ENCODE results near the gene SLC25A5. TPM values are rescaled to one million over a fixed set of nuclear protein-coding genes. Genes with fewer than 3 reads are reported as not detected.
"Not testable (repeated sequence)": the region's sequence is repeated elsewhere in the genome, so short reads cannot be mapped to it uniquely, and the experiment has no call there.

Gene SLC25A5
- total RNA-seq, 1 experiment from 2014 or later = 454 TPM

GRCh38 chrX:119503484-119503861, 35.2 kb downstream of the SLC25A5 start:
- Mint-ChIP-seq H3K9me3 (peaks cover 52 to 69% of the 10 kb centered on the region in 2 experiments), H3K27ac (no peak overlapping the region), H3K4me1 (peaks cover 0 to 7% of the 10 kb centered on the region in 2 experiments; a peak in 3 of 4 replicates), H3K36me3 (ENCODE audit: insufficient read depth in 1 of 3, low read depth in 3 of 3) (peaks cover 0 to 7% (median 1%) of the 10 kb centered on the region in 3 experiments; a peak in 4 of 7 replicates), H3K27me3 (ENCODE audit: low read depth) (no peaks in the 10 kb centered on the region), H3K4me3 (no peak overlapping the region)
- no peaks in the 10 kb centered on the region for H3K23me2 ChIP-seq (ENCODE audit: insufficient read length, low read depth, low read length, poor library complexity, severe bottlenecking)
- no peak overlapping the region for H2AK5ac ChIP-seq (ENCODE audit: insufficient read length, low read length)
- no peaks in the 10 kb centered on the region for H3K79me1 ChIP-seq (ENCODE audit: insufficient read depth, low read depth, low read length, poor library complexity, severe bottlenecking)
- no peak overlapping the region for H3K4me2 ChIP-seq (ENCODE audit: insufficient read depth, insufficient read length, low read length)
- H3K18ac ChIP-seq (ENCODE audit: insufficient read length, low read depth, low read length) = no peak overlapping the region
- no peaks in the 10 kb centered on the region for H3K27me3 ChIP-seq (ENCODE audit: insufficient read depth, low read length)
- WGBS (ENCODE audit: extremely low coverage, insufficient read length, low lambda C conversion rate) = no CpG with 5 or more reads among the region's 2 CpGs
- H3T11ph ChIP-seq (ENCODE audit: low read length) = no peak overlapping the region
- H3K27ac ChIP-seq (ENCODE audit: insufficient read length, low read depth, low read length) = no peak overlapping the region
- H3K9ac ChIP-seq (ENCODE audit: extremely low read depth, insufficient read length, low read length) = no peak overlapping the region
- H2BK5ac ChIP-seq (ENCODE audit: insufficient read length, low read length) = no peak overlapping the region
- no peak overlapping the region for H2AFZ ChIP-seq (ENCODE audit: low read length)
- no peak overlapping the region for H2BK120ac ChIP-seq (ENCODE audit: low read depth, low read length, poor library complexity, severe bottlenecking)
- no peaks in the 10 kb centered on the region for H3K79me2 ChIP-seq (ENCODE audit: insufficient read depth, low read length)
- peaks cover 9% of the 10 kb centered on the region for H3K9me3 ChIP-seq (ENCODE audit: control insufficient read depth, low read depth, low read length)
- no peak overlapping the region for H4K91ac ChIP-seq (ENCODE audit: insufficient read length, low read depth, low read length)
- H3K4ac ChIP-seq (ENCODE audit: low read depth, low read length) = no peak overlapping the region
- no peak overlapping the region for H3K14ac ChIP-seq (ENCODE audit: insufficient read depth, low read length)
- H3K23ac ChIP-seq (ENCODE audit: insufficient read length, low read depth, low read length) = no peak overlapping the region
- no peak for TF ChIP-seq CTCF (conservative IDR thresholded peaks at IDR 0.05)
- no peak overlapping the region for H2BK12ac ChIP-seq (ENCODE audit: insufficient read length, low read depth, low read length)
- no peak overlapping the region for H3K56ac ChIP-seq (ENCODE audit: insufficient read length, low read depth, low read length)
- no peak for DNase-seq
- no peaks in the 10 kb centered on the region for H4K20me1 ChIP-seq (ENCODE audit: control insufficient read depth, insufficient read depth, insufficient read length)
- no peak overlapping the region for H2BK20ac ChIP-seq (ENCODE audit: low read depth, low read length, poor library complexity, severe bottlenecking)
- H4K8ac ChIP-seq (replicated peaks; ENCODE audit: insufficient read length, low read depth, low read length) = no peak overlapping the region
- H3K4me1 ChIP-seq (ENCODE audit: insufficient read depth, low read length) = no peaks in the 10 kb centered on the region
- H2BK15ac ChIP-seq (ENCODE audit: low read depth, low read length) = no peak overlapping the region
- H4K5ac ChIP-seq (ENCODE audit: insufficient read length, low read depth, low read length) = no peak overlapping the region

GRCh38 chrX:119505145-119505544, 36.9 kb downstream of the SLC25A5 start:
- not testable (repeated sequence) for H4K8ac ChIP-seq (replicated peaks; ENCODE audit: insufficient read length, low read depth, low read length); H3K79me2 ChIP-seq (ENCODE audit: insufficient read depth, low read length); H3K23me2 ChIP-seq (ENCODE audit: insufficient read length, low read depth, low read length, poor library complexity, severe bottlenecking); H3K36me3 Mint-ChIP-seq (ENCODE audit: insufficient read depth in 1 of 3, low read depth in 3 of 3); H3K9ac ChIP-seq (ENCODE audit: extremely low read depth, insufficient read length, low read length); H2BK5ac ChIP-seq (ENCODE audit: insufficient read length, low read length); H3K27me3 Mint-ChIP-seq (ENCODE audit: low read depth); H2BK12ac ChIP-seq (ENCODE audit: insufficient read length, low read depth, low read length); H3K14ac ChIP-seq (ENCODE audit: insufficient read depth, low read length); H3K4ac ChIP-seq (ENCODE audit: low read depth, low read length); H2BK20ac ChIP-seq (ENCODE audit: low read depth, low read length, poor library complexity, severe bottlenecking); H2BK15ac ChIP-seq (ENCODE audit: low read depth, low read length); H3K23ac ChIP-seq (ENCODE audit: insufficient read length, low read depth, low read length); H2BK120ac ChIP-seq (ENCODE audit: low read depth, low read length, poor library complexity, severe bottlenecking); H3K4me2 ChIP-seq (ENCODE audit: insufficient read depth, insufficient read length, low read length); H4K5ac ChIP-seq (ENCODE audit: insufficient read length, low read depth, low read length); DNase-seq; H3K18ac ChIP-seq (ENCODE audit: insufficient read length, low read depth, low read length); H3K4me1 Mint-ChIP-seq; H3K27me3 ChIP-seq (ENCODE audit: insufficient read depth, low read length); H2AK5ac ChIP-seq (ENCODE audit: insufficient read length, low read length); H4K91ac ChIP-seq (ENCODE audit: insufficient read length, low read depth, low read length); H3K9me3 ChIP-seq (ENCODE audit: control insufficient read depth, low read depth, low read length); H3K4me1 ChIP-seq (ENCODE audit: insufficient read depth, low read length); H3K27ac Mint-ChIP-seq; H3K79me1 ChIP-seq (ENCODE audit: insufficient read depth, low read depth, low read length, poor library complexity, severe bottlenecking); H3K56ac ChIP-seq (ENCODE audit: insufficient read length, low read depth, low read length); H2AFZ ChIP-seq (ENCODE audit: low read length); H3K27ac ChIP-seq (ENCODE audit: insufficient read length, low read depth, low read length); H3K4me3 Mint-ChIP-seq; H3T11ph ChIP-seq (ENCODE audit: low read length); H4K20me1 ChIP-seq (ENCODE audit: control insufficient read depth, insufficient read depth, insufficient read length)
- H3K9me3 Mint-ChIP-seq = peaks cover 51 to 70% of the 10 kb centered on the region in 2 experiments
- WGBS (ENCODE audit: extremely low coverage, insufficient read length, low lambda C conversion rate) = no CpG with 5 or more reads among the region's 10 CpGs
